ENCODE data around the gene LTBP1.
"Not testable (repeated sequence)": the region's sequence is repeated elsewhere in the genome, so short reads cannot be mapped to it uniquely, and the experiment has no call there.

DNA sequence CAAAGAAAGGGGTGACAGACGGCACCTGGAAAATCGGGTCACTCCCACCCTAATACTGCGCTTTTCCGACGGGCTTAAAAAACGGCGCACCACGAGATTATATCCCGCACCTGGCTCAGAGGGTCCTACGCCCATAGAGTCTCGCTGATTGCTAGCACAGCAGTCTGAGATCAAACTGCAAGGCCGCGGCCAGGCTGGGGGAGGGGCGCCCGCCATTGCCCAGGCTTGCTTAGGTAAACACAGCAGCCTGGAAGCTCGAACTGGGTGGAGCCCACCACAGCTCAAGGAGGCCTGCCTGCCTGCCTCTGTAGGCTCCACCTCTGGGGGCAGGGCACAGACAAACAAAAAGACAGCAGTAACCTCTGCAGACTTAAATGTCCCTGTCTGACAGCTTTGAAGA, 223.5 kb downstream of the LTBP1 start:
- TF ChIP-seq CTCF (IDR thresholded peaks at IDR 0.05; ENCODE audit: low read depth, low read length, missing input control); YY1 (IDR thresholded peaks at IDR 0.05); HNF4A (conservative IDR thresholded peaks at IDR 0.05); MAX (IDR thresholded peaks at IDR 0.05); FOXA1 (IDR thresholded peaks at IDR 0.05); TAF1 (conservative IDR thresholded peaks at IDR 0.05); SP1 (IDR thresholded peaks at IDR 0.05); NR2F2 (IDR thresholded peaks at IDR 0.05); EGR1 (IDR thresholded peaks at IDR 0.05; ENCODE audit: low read depth in 2 of 2); REST (IDR thresholded peaks at IDR 0.05); ZBTB33 (IDR thresholded peaks at IDR 0.05); GABPA (IDR thresholded peaks at IDR 0.05 in 1 of 2, conservative IDR thresholded peaks at IDR 0.05 in 1 of 2): not testable (repeated sequence)
- TF ChIP-seq, protein P1, sequence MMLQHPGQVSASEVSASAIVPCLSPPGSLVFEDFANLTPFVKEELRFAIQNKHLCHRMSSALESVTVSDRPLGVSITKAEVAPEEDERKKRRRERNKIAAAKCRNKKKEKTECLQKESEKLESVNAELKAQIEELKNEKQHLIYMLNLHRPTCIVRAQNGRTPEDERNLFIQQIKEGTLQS (IDR thresholded peaks at IDR 0.05), result not testable (repeated sequence)

Data from liver (tissue), 3 donors.